Activated CD4-positive, alpha-beta T cell treated with anti-CD3 and anti-CD28 coated beads, Interleukin-2, amount 50 U/mL, for 4 hours (primary cell): ENCODE measurements around the gene ADCY5.

Experiments
- DNase-seq, 2 experiments: peaks; one replicate each; pipeline ENCODE4 v3.0.0-alpha.2; 2020

ADCY5 gene

DNA sequence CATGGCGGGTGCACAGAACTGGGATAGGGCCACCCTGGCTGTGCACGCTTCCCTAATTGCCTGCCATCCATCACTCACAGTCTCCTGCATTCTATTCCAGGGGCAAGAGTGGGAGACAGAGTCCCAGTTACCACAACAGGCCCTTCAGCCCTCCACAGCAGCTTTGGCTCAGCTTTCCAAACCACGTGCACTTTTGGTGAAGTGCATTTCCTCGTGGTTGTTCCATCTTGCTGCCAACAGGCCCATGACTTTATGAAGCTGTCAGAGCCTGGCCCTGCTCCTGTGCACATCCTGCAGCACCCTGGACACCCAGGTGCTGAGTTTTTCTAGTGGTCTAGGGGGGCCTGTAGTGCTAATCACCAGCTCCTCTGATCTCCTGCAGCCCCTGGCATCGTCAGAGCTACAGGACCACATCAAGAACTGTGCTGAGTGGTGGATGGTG is 110.2 kb downstream of the ADCY5 start:
- no peak for DNase-seq

DNA sequence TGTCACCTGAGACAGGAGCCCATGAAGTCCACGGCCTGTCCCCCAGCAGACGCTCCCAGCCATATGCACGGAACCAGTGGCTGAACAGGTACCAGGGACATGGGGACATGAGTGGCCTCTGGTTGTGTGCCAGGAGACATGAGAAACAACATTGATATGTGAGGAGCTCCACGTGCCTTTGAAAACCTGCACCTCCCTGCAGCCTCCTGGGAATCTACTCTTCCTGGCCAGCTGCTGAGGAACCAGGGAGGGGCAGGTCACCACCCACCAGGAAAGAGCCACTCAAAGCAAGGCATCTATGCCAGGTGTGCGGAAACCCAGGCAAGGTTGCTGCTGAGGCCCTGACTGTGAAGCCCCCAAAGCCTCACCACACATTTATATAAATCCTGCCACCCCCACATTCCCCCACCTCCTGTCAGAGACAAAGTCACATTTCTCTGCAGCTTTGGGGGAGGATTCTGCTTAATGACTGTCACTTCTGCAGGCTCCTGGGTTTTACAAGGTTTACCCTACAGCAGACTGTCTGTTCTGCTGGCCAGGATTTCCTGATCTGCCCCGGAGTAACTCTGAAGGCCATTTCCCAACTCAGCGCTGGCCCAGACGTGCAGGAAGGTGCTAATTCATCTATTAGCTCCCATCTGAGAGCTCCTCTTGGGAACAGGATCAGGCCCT is 110.8 kb downstream of the ADCY5 start:
- DNase-seq = no peak

DNA sequence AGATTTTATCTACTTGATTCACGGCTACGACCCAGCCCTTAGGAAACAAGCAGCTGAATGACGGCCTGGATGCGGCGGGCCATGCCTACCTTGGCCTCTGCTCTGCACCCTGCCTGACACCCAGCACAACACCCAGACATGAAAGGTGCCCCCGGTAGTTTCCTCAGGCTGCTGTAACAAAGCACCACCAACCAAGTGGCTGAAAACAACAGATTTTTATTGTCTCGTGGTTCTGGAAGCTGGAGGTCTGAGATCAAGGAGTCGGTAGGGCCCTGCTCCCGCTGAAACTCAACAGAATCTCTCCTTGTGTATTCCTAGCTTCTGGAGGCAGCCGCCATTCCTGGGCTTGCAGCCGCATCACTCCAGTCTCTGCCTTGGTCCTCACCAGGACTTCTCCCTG is 111.7 kb downstream of the ADCY5 start:
- no peak for DNase-seq

DNA sequence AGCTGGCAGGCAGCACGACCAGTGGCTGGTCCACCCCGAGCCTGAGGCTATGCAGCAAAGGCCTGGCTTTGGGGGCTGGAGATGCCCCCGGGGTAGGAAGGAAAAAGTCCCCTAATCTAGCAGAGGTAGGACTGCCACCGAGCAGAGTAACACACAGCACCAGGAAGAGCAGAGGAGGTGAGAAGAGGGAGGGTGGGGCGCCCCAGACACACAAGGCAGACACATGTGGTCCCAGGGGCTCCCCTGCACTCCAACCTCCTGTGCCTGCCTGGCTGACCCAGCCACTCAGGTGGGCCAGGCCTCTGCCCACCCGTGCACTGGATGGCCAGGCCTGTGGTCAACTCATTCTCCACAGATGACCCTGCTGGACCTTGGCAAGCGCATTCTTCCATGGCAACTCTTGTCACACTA is 112.4 kb downstream of the ADCY5 start:
- no peak for DNase-seq

DNA sequence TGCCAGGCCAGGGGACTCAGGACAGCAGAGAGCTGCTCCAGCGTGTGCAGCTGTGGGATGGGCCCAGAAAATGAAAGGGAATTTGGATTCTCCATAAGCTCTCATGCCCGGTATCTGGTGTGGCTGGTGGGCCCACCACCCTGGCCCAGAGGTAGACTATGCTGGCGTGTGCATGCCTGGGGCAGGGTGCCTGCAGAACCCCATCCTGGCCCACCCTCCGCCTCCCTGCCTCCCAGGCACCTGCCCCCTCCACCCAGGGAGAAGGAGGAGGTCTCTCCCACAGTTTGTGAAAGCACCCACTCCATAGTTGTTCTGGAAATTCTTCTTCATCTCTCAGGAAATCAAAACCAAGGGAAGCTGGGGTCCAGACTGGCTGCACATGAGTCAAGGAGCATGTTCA is 112.9 kb downstream of the ADCY5 start:
- no peak for DNase-seq

DNA sequence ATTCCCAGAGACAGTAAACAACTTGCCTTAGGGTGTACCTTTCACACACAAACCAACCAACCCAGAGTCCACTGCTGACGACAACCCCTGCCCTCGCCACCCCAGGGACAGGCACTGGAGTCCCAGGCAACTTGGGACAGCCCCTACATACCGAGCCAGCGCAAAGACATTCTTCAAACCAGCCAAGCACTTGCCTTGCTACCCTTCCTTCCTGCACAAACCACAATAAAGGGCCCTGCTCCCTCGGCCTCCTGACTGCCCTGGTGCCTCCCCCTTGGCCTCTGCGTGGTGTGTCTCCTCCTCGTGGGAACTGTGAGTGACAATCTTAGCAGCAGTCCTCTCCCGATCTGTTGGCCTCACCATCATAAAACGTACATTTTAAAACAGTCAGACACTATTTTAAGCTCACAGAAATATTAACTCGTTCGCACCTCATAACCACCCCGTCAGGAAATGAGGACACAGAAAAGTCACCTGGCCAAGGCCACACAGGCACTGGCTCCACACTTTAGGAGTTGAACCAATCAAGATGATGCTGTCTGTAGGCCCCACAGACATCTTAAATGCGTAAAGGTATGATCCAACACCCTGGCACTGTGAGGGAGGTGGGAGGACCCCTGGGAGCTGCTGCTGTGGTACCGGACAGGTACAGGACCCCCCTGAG is 113.8 kb downstream of the ADCY5 start:
- no peak for DNase-seq

DNA sequence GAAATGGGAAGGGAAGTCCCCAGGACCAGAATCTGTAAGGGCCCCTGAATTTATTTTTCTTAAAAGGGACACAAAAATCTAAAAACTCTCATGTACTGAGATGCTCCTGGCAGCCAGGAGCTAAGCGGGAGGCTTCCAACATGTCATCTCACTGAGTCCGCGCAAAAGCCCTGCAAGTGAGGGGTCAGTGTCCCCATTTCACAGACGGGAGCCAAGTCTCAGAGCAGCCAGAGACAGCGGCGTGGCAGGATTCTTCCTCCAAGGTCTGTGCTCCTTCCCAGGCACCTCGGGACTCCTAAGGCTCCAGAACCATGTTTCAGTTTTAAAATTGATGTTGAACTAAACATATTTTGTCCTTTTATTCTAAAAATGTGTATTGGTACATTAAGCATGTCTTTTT is 114.8 kb downstream of the ADCY5 start:
- no peak for DNase-seq

DNA sequence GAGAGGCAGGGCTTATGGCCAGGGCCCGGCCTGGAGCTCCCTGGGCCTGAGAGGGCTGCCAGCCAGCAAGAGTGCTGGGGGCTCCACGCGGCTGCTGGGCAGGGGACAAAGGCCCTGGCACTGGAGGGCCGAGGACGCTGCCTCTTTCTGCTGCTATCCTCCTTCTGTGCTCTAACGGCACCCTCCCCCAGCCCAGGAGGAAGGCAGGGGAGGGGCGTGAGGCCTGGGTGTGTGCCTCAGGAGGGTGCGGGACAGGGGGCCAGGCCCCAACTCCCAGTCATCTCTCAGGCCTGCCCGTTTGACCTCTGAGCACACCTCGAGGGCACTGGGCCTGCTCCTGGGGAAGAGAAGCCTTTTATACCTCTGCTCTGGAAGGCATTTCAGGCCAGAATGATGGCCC is 115.5 kb downstream of the ADCY5 start:
- no peak for DNase-seq

DNA sequence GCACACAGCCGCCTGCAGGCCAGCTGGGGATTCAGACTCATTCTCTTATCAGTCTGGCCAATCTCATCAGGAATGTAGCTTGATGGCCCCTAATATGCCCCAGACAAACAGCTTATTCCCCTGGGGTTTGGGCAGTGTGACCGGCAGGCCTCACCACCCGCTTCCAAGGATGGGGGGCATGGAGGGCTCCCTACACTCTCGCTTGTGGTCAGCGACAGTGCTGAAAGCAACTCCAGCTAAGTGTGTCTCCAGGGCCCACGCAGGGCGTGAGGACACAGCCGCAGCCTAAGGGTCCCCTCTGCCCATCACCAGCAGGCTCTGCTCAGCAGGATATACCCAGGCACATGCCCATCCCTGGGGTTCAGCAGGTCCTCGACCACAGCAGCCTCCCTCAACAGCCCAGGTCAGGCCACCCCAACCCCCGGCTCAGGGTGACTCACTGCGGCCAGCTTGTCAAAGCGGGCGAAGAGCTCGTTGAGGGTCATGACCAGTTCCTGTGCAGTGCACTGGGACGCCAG is 116.7 kb downstream of the ADCY5 start:
- DNase-seq = no peak

DNA sequence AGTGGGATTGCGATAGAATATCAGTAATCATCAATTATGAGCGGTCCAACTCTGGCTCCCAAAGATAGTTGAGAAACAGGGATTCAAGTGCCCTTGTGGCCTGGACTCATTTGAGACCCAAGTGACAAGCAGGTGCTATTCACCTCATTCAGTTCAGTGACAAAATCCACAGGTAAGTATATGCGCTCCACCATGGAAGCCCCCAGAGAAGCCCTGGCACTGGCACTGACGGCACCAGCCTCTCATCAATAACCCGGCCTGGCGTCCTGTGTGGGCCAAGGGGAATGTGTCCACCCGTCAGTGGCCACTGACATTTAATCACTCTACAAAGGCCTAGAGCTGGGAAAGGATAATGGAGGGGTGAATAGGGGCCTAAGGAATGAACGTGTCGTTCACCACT is 117.2 kb downstream of the ADCY5 start:
- DNase-seq = no peak

DNA sequence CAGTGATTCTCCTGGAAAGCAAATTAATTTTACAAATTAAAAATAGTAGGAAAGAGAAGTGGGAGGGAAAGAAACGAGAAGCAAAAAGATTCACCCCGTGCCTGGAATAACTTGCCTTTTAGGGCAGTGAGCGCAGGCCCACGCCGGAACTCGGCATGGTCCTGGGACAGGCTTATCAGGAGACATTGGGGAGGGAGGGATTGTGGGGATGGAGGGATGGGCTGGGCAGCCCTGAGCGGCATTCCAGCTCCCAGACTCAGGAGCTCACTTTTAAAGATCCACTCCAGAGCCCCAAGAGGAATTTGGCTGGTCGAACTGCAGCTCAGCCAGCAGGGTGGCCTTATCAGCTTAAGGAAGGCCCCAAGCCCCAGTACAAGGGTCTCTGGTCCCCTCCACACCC is 117.9 kb downstream of the ADCY5 start:
- DNase-seq = no peak

DNA sequence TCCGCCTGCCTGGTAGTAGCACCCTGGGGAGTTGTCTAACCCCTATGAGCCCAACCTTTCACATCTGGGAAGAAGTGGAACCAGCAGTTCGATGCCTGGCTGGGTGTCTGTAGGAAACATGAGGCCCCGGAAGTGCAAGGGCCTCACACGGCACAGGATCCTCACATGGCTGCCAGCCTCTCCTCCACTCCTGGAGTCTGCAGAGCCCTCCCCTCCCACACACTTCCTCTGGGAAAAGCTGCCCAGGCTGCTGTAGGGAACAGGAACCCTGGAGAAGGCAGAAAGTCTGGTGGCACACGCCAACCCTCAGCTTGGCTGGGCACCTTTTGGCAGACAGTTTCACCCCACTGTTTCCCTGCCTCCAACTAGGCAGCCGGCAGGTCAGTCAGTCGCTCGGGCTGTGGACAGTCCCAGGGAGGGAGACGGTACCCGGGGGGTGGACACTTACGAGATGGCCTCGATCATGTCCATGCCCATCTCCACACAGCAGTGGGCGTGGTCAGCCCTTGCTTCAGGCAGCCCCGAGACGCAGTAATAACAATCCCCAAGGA is 118.4 kb downstream of the ADCY5 start:
- DNase-seq = no peak

DNA sequence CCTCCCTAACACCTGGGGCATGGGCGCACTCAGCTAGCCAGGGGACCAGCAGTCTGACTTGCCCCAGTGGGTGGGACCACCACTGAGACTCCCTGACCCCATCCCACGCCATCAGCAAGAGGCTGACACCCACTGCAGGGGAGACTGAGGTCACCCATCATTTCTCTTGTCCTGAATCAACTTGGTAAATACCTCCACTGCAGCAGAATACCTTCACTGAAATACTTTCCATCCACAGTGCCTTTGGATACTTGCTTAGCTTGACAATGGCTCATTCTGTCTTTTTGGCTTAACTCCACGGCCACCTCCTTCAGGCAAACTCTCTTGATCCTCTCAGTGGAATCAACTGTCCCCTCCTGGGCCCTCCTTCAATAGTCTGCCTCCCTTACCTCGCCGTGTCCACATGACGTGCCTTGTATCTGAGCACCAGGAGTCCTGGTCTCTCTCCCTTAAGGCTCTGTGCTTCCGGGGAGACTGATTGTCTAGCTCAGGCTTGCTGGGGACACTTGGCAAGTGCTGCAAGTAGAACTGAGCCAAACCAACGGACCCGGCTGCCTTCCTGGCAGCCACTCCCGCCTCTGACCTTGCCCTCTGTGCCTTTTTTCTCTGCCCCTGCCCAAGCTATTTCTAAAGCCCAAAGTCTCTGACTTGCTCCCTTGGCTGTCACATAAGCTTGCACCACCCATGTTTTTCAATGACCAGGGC is 119.1 kb downstream of the ADCY5 start:
- no peak for DNase-seq

DNA sequence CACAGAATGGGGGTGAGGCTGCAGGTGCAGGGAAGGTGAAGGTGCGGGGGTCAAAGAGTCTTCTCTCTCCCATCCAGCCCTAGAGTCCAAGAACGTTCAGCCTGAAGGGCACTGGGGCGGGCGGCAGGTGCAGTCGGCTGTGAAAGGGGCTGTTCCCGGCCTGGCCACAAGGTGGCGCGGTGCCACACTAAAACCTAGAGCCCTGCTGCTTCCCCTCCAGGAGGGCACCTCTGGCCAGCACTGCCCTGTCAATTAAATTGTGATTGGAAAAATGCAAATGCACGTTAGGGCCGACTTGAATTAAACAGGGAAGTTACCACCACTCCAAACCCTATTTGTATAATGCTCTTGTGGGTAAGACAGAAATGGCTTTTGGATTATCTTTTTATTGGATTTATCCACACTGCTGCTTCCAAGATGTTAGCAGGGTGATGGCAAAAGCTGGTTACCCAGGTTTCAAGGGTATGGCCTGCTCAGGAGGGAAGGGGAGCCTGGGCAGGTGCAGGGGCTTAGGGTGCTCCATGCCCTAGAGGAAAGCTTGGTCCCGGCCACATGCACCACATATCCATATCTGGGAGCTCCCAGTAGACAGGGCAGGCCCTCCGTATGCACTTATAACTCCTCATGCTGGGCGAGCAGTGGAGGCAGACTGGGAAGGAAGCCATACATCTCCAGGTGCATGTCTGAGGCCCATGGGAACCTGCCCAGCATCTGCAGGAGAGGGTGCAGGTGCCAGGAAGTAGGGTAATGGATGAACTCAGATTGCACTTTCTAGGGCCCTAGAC is 119.8 kb downstream of the ADCY5 start:
- peak; percentile 52 to 69 for DNase-seq

DNA sequence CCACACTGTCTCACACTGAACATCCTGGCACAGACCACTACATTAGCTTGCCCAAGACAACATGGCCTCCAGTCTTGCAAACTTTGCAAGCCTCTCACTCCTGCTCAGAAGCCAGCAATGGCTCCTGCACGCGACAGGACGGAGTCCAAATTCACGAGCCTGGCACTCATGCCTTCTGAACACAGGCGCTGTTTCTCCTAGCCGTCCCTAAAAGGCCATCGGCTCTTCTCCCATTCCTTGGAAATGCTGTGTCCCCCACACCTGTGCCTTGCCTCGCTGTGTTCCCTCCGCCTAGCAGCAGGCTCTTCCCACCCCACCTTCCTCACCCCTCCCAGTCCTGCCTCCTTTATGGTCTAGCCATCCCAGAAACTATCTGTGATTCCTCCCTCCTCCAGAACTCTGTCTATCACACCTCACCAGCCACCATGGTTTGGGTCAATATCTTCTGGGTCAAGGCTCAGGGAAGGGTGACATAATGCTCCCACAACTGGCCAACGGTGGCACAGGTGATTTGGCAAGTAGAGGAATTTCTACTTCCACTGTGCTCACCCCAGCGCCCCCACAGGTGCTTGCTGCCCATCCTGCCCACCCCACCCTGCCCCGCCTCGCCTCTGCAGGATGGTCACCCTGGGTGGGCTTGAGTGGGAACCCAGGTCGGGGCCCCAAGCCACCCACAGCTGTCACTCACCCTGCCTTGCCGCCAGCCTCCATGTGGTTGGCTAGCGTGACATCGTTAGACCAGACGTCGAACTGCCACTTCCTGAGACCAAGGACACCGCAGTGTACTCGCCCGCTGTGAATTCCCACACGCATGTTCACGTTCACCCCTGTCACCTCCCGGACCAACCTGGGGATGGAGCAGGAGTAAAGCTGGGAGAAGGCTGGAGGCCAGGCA is 120.7 kb downstream of the ADCY5 start:
- no peak for DNase-seq

DNA sequence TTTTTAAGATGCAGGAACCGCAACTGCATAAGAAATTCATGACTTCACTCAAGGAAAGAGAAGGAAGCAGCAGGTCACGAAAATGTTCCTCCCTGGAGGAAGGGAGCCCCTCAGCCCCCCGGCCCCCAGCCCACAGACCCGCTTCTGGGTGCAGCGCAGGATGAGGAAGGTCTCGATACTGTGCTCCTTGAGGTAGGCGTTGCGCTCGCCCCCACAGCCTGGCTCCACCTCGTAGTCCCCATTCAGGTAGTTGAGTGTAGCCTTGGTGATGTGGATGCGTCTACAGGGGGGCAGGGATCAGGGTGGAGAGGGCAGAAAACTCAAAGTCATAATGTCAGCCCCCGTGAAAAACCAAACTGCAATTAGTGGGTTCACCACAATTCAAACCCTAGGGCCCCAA is 121.4 kb downstream of the ADCY5 start:
- no peak for DNase-seq

DNA sequence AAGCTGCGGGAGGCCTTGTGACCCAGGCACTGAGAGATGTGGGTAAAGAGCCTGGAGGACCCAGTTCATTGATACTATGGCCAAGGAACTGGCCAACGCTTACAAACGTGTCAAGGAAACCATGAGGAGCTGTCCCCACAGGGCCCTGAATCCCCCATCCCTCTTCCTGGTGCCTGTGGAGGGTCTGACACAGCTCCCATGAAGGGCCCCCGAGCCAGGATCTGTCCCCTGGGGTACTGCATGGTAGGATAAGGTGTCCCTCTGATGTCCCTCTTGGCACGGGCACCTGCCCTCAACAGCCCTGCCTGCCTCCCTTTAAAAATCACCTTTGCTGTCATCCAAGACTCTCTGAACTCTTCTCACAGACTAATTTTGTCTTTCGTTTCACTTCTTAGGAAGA is 122.4 kb downstream of the ADCY5 start:
- no peak for DNase-seq

DNA sequence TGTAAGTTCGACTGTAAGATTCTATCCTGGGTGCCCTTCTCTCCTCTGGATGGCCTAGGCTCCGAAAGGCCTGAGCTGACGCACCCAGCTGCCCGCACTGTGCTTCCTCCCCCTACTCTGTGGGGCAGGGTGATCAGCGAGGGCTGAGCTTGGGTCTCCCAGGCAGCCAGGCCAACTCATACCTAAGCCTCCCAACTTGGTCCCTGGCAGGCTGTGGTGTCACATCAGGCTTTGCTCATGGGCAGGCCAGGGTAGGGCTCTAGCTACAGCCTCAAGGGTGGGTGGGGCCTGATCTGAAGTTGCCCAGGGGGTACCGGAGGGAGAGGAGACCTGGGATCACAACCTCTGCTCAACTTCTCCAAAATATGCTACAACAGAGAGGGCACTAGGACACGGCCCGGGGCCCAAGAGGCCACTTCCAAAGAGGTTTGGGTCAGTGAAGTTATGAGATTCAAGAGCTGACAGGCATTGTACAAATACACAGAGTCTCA is 123.1 kb downstream of the ADCY5 start:
- DNase-seq = no peak

DNA sequence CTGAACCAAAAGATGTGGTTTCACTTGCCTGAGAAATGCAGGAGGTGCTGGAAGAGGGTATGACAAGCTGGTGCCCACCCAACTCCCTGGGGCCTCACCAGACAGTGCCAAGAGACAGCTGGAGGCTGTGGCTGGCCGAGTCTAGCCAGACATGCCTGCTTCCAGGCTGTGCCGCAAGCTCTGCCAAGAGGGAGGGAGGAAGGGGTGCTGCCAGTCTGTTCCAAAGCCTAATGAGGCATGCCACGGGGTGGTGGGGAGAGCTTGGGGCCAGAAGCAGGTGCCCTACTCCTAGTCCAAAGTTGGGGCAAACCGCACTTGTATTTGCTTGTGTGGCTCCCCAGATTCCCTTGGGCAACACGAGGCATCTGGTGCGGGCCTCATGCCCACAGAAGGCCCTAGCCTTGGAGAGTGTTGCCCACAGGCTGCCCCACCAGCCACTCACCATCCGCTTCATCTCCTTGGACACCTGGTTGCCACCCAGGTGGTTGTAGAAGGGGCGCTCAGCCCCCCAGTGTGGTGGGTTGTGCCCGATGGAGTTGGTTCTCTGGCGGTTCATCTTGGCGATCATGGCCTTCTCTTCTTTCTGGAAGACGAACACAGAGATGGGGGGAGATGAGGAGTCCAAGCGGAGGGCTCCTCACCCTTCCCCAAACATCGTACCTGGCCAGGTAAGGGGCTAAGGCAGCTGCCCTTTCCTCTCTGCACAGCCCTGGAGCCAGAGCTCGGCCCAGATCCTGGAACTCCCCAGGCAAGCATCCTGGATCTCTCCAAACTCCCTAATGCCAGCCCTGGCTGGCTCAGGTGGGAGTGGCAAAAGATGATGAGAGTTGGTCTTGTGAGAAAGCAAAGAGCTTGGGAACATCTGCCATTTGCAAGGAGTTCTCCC is 123.8 kb downstream of the ADCY5 start:
- DNase-seq = no peak

DNA sequence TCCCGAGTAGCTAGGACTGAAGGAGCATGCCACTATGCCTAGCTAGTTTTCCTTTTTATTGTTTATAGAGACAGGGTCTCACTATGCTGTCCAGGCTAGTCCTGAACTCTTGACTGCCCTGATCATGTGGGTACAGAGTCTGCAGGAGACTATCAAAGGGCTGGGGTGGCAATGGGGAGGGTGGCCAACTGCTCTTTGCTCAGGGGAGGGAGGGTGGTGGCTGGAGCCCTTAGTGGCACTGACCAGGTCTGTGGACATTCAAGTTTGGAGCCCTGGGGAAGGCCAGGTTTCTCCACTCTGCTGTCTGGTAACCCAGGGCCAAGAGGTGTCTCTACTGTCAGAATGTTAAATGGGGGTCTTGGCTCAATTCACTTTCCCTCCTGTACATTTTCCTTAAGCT is 125.1 kb downstream of the ADCY5 start:
- DNase-seq = no peak

DNA sequence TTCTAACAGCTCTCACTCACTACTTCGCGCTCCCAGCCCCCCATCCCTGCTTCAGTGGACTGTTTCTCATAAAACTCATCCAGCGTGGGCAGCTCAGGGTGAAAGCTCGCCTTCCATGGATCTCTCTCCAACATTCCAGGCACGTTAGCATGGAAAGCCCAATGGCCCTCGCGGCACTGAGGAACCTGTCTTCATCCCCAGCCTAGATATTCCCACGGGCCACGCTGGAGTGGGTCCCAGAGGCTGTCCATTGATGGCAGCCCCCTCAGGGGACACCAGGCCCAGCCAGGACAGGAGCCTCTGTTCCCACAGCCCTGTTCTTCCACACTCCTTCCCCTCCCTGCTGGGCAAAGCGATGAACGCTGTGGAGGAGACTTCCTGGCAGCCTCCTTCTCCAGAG is 126.0 kb downstream of the ADCY5 start:
- DNase-seq = no peak
